ENCODE data around the gene LRRC8D.
"Not testable (repeated sequence)": the region's sequence is repeated elsewhere in the genome, so short reads cannot be mapped to it uniquely, and the experiment has no call there.

Gene LRRC8D

GRCh38 chr1:89820422-89821321 lies at the start of gene LRRC8D:
Gene LRRC8D (plus strand): TSS chr1:89821032. CDS start chr1:89933069, 112,037 bp downstream.
- FAIRE-seq = no peak

- no peak for FAIRE-seq
Measured at GRCh38 chr1:89771991-89772560, 48.8 kb upstream of the LRRC8D start.

- not testable (repeated sequence) for FAIRE-seq
Measured at GRCh38 chr1:89776104-89776503, 44.7 kb upstream of the LRRC8D start.

DNA sequence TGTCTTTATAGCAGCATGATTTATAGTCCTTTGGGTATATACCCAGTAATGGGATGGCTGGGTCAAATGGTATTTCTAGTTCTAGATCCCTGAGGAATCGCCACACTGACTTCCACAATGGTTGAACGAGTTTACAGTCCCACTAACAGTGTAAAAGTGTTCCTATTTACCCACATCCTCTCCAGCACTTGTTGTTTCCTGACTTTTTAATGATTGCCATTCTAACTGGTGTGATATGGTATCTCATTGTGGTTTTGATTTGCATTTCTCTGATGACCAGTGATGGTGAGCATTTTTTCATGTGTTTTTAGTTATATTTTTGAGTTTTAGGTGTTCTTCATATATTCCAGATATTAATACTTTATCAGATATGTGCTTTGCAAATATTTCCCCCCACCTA lies 43.6 kb upstream of the LRRC8D start:
- FAIRE-seq = not testable (repeated sequence)

- FAIRE-seq = no peak
Measured at GRCh38 chr1:89779151-89779940, 41.5 kb upstream of the LRRC8D start.

GRCh38 chr1:89780721-89781120 lies 40.1 kb upstream of the LRRC8D start:
- FAIRE-seq = peak; percentile 97

- FAIRE-seq = no peak
Measured at GRCh38 chr1:89781494-89782126, 39.2 kb upstream of the LRRC8D start.

DNA sequence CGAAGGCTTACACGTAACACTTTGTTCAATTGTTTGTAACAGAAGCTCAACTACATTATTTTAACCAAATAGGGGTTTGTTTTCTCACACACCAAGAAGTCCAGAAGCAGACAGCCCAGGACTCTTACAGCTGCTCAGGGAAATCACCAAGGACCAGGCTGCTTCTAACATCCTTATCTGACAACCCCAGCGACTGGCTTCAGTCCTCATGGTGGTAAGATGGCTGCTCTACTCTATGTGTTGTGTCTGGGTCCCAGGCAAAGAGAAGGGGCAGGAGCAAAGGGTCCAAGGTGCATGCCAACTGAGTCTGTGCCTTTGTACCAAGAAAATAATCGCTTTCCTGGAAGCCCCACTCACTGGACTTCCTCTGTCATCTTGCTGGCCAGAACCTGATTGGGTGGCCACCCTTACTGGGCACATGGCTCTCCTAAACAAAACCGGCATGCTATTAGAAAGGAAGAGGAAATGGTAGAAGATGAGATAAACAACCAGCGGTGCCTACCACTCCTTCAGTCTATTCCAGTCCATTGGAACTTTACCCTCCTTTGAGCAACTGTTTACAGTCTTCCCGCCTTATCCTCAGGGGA lies 34.1 kb upstream of the LRRC8D start:
- FAIRE-seq = no peak

DNA sequence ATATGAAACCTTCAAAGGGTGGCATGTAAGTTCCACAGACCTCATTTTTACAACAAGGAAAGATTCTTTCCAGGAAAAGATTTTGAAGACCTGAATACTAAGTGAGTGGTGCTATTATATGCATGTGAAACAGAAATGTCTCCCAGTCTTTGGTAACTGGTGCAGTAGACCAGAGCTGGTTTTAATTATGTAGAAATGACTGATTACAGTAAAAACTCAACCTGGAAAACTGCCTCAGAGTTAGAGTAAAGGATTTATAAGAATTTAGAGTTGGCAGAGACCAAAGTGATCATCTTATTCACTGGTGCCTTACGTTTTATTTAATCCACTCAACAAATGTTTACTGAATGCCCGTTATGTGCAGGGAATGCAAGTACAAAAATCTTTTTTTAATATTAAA lies 30.2 kb upstream of the LRRC8D start:
- no peak for FAIRE-seq

DNA sequence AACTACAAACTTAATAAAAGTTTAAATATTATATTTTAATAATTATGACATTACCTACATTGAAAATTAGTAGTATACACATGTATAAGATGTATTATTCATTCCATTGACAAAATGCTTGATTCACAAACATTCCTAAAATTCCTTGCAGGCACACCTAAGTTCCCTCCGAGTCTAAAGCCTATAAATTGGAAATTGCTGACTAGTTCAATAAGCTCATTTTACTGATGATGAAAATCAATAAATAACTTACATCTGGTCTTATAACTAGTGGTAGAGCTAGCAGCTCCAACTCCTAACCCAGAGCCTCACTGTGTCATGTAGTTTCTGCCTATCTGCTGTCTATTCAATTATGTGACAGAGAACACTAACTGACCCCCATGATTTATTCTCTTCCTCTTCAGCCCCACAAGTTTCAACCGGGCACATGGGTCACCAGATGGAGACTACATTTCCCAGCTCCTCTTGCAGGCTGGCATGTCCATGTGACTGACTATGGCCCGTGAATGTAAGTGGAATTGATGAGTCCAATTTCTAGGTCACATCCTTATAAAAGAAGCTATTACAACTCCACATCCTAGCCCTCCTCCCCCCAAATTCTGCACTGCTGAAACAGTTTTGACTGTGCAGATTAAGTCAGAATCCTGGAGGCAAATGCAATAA lies 29.6 kb upstream of the LRRC8D start:
- FAIRE-seq = no peak

DNA sequence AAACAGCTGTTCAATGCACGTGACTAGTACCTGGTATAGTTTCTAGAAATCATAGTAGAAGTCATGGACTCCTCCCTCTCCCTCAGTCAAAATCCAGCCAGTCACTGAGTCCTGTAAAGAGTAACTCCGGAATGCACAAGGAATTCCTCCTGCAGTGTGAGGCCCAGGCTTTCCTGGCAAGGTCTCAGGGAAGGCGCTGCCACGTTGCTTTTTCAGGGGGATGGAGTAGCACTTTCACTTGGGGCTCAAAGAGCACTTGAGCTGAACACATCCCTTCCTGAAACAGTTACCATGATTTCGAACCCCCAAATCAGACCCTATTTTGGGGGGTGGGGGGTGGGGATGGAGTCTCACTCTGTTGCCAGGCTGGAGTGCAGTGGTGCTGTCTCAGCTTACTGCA lies 26.4 kb upstream of the LRRC8D start:
- no peak for FAIRE-seq

- FAIRE-seq = not testable (repeated sequence)
Measured at GRCh38 chr1:89795571-89795970, 25.3 kb upstream of the LRRC8D start.

DNA sequence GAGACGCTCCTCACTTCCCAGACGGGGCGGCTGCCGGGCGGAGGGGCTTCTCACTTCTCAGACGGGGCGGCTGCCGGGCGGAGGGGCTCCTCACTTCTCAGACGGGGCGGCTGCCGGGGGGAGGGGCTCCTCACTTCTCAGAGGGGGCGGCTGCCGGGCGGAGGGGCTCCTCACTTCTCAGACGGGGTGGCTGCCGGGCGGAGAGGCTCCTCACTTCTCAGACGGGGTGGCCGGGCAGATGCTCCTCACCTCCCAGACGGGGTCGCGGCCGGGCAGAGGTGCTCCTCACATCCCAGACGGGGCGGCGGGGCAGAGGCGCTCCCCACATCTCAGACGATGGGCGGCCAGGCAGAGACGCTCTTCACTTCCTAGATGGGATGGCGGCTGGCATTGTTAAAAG lies 23.0 kb upstream of the LRRC8D start:
- FAIRE-seq = not testable (repeated sequence)

DNA sequence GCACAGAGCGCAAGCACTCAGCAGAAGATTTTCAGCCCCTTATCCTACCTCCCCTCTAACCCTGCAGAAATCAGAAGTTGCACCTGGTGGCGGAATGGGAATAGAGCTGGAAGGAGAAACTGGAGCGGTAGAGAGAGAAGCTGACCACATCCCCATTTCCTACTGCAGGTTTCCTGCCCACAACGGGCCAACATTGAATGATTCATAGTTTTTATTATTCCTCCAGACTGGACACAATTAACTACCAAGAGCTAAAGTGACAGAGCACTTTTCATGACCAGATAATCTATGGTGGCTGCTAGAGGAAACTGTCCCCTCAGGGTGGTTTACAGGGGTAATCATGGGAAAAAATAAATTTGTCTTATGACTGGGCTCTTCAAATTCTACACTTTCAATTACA lies 21.3 kb upstream of the LRRC8D start:
- FAIRE-seq = no peak

DNA sequence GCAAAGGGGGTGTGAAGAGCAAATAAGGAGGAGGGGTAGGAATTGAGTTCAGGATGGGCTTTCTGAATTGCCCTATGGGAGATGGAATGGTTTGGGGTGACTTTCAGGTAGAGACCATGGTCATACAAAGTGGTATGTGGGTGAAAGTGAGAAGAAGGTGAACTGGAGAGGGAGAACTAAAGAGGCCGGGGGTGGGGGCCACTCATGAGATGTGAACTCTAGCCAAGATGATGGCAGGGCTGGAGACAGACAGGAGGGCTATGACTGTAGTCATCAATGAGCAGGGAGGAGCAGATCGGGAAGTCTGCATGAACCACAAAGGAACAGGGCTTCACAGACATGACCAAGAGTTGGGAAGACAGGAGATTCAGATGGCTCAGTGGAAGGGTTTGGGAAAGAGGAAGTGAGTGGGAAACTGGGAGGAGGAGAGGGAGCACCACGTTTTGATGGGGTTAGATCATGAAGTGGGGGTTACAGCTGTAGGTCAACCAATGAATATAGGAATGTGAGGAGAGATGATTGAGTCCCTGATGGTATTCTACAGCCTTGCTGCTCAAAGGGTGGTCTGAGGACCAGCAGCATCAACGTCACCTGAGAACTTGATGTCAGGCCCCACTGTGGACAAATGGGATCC lies 20.7 kb upstream of the LRRC8D start:
- no peak for FAIRE-seq

GRCh38 chr1:89800718-89801117 lies 20.1 kb upstream of the LRRC8D start:
- FAIRE-seq = no peak

DNA sequence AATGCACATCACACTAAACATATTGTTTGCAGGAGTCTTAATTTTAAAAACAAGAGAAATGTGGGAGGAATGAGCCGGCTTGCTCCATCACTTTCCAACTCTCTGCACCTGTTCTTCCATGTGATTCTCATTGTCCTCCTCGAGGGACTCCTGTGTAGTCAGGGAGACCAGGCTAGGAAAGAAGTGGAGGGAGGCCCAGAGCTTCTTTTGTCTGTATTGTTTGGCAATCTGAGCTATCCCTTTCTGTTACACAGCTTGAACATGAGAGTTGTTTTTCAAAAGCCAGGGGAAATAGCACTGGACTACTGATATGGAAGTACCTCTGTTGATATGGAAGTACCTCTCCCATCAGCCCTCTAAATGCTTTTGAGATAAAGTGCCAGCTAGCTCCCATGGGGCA lies 18.8 kb upstream of the LRRC8D start:
- no peak for FAIRE-seq

DNA sequence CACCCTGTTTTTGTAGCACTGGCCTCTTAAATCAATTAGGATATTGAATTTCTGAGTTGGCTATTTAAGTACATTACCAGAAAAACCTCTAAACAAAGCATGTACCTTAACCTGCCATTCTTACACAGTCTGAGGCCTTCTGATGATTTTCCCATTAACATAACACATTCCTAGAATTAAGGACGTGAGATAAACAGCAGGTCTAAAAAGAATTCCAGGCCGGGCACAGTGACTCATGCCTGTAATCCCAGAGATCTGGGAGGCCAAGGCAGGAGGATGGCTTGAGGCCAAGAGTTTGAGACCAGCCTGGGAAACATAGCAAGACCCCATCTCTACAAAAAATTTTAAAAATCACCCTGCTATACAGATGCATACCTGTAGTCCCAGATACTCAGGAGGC lies 18.0 kb upstream of the LRRC8D start:
- FAIRE-seq = no peak

- FAIRE-seq = peak; percentile 92
Measured at GRCh38 chr1:89804642-89805237, 16.1 kb upstream of the LRRC8D start.

DNA sequence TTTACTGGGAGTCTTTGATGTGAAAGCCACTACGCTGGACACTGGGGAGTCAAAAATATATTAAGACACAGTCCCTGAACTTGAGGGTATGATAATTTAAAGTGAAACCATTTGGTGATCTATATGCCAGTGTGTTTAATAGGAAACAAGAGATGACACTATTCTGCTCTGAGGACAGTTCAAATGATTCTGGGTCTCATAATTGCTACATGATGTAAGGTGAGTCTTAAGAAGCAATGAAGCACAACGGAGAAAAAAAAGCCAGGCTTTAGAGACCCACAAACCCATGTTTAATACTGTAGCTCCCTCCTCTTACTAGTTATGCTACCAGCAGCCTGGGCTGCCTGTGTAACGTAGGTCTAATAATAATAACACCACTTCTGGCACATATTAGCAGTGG lies 14.2 kb upstream of the LRRC8D start:
- FAIRE-seq = no peak

- no peak for FAIRE-seq
Measured at GRCh38 chr1:89807503-89807902, 13.3 kb upstream of the LRRC8D start.
